GM12878 (cell line): ENCODE measurements around the gene ANXA3. TPM values are rescaled to one million over a fixed set of nuclear protein-coding genes. Genes with fewer than 3 reads are reported as not detected.

Experiments used
- ATAC-seq: fragments of 200-7000 bp; cut with Tn5 transposase; 3 replicates; pipeline ENCODE4 v1.9.1; 2020; ENCODE audit warnings: mild to moderate bottlenecking, moderate library complexity
- BruUV-seq: library from RNA; stranded (reverse); fragments of 400-500 nt; replicated peaks from 2 replicates; lab custom pipeline; 2021; lab: Mats Ljungman, UMichigan
- CTCF ChIA-PET: fragments of 300-600 bp; sonication (Branson Sonifier 250); formaldehyde crosslinking; extraction: SDS; loops from one replicate; lab custom pipeline; 2021; ENCODE audit warnings: inconsistent platforms; lab: Yijun Ruan, JAX
- POLR2A ChIA-PET: fragments of 350-600 bp; formaldehyde crosslinking; extraction: SDS; loops from one replicate; lab custom pipeline; 2021; ENCODE audit warnings: inconsistent platforms; lab: Charles Lee
- RAD21 ChIA-PET: fragments of 300-600 bp; sonication (Branson Sonifier 250); formaldehyde crosslinking; loops from one replicate; lab custom pipeline; 2023; ENCODE audit warnings: antibody characterized with exemption; ENCODE audit not compliant: unreplicated experiment; lab: Charles Lee
- SMC1A ChIA-PET: fragments of 300-600 bp; sonication (Branson Sonifier 250); formaldehyde crosslinking; loops from one replicate; lab custom pipeline; 2023; ENCODE audit not compliant: unreplicated experiment, uncharacterized antibody; lab: Charles Lee
- DNase-seq: peaks from one replicate; pipeline ENCODE4 v3.0.0-alpha.2; 2011; ENCODE audit warnings: low read depth, low spot score
- FAIRE-seq: peaks from 3 replicates; lab custom pipeline; 2011; peaks lifted over from hg19 to GRCh38; lab: Jason Lieb, UNC
- H2AFZ ChIP-seq: 2 replicates; pipeline ENCODE4 v1.6.0; 2011; ENCODE audit warnings: low read depth, low read length, control low read depth; ENCODE audit not compliant: control insufficient read depth
- H3K27ac ChIP-seq: 2 replicates; pipeline ENCODE4 v1.5.1; 2011; ENCODE audit warnings: control low read depth; ENCODE audit not compliant: control insufficient read depth, insufficient read depth
- H3K27me3 ChIP-seq, 2 experiments: replicated peaks in 1 of 2; 2 replicates each; pipeline versions ENCODE4 v1.6.0 to v1.6.1; 2011; ENCODE audit warnings: low read length in 1 of 2; ENCODE audit not compliant: control insufficient read depth in 2 of 2, insufficient read depth in 2 of 2
- H3K36me3 ChIP-seq, 2 experiments: 2 replicates each; pipeline ENCODE4 v1.5.1; 2011; ENCODE audit warnings: low read length in 1 of 2; ENCODE audit not compliant: control insufficient read depth in 2 of 2, insufficient read depth in 2 of 2
- H3K4me1 ChIP-seq: 2 replicates; pipeline ENCODE4 v1.6.1; 2011; ENCODE audit warnings: mild to moderate bottlenecking, low read length, moderate library complexity, mixed read lengths; ENCODE audit not compliant: control insufficient read depth, insufficient read depth
- H3K4me2 ChIP-seq: 2 replicates; pipeline ENCODE4 v1.6.0; 2011; ENCODE audit warnings: control low read depth; ENCODE audit not compliant: control insufficient read depth, insufficient read depth
- H3K4me3 ChIP-seq: fragments of 200-600 bp; sonication (generic); 2 replicates; pipeline ENCODE4 v1.5.1; 2016
- H3K79me2 ChIP-seq: 2 replicates; pipeline ENCODE4 v1.6.0; 2011; ENCODE audit warnings: low read length; ENCODE audit not compliant: control insufficient read depth, insufficient read depth
- H3K9ac ChIP-seq: 2 replicates; pipeline ENCODE4 v1.8.0; 2011; ENCODE audit warnings: low read length, control low read depth, mixed read lengths; ENCODE audit not compliant: control insufficient read depth, insufficient read depth
- H3K9me3 ChIP-seq: replicated peaks from 3 replicates; pipeline ENCODE4 v1.5.1; 2011; ENCODE audit warnings: mild to moderate bottlenecking, low read length; ENCODE audit not compliant: control insufficient read depth, insufficient read depth
- H4K20me1 ChIP-seq: 2 replicates; pipeline ENCODE4 v1.6.0; 2011; ENCODE audit not compliant: control insufficient read depth, insufficient read depth
- E4F1 ChIP-seq: fragments of 450-650 bp; IDR thresholded peaks from 2 replicates; pipeline ENCODE4 v1.6.1; 2018; ENCODE audit warnings: borderline replicate concordance, mild to moderate bottlenecking; ENCODE audit not compliant: partially characterized antibody
- GATAD2B ChIP-seq: fragments of 450-650 bp; conservative IDR thresholded peaks from 2 replicates; pipeline ENCODE4 v1.6.1; 2017; ENCODE audit warnings: low read depth, mild to moderate bottlenecking, moderate library complexity
- ZNF207 ChIP-seq: fragments of 450-650 bp; IDR thresholded peaks from 2 replicates; pipeline ENCODE4 v1.6.1; 2014; ENCODE audit warnings: antibody characterized with exemption, mild to moderate bottlenecking, borderline replicate concordance
- WGBS: methylation state at CpG from one replicate; pipeline ENCODE4 v1.1.6; 2016; ENCODE audit warnings: low lambda C conversion rate; ENCODE audit not compliant: insufficient replicate concordance, insufficient coverage; ENCODE audit errors: missing lambda C conversion rate; 5-methylcytosine and 5-hydroxymethylcytosine counted together
- in situ Hi-C: fragments of 300-500 bp; cut with MboI; formaldehyde crosslinking; loops from 9 replicates; pipeline ENCODE4 v1.14.3; 2018; ENCODE audit warnings: mixed read lengths
- intact Hi-C: fragments of 100-400 bp; cut with micrococcal nuclease; formaldehyde crosslinking; loops from one replicate; pipeline ENCODE4 v1.14.2; 2022; ENCODE audit not compliant: unreplicated experiment
- polyA plus RNA-seq, 11 experiments: library from polyadenylated mRNA; depleted of rRNA in 4 of 11; unstranded in 6 of 11; stranded (reverse) in 5 of 11; fragments of >200 nt; fragmentation: Nextera tagmentation in 4 of 11; fragmentation: Illumina TruSeq in 1 of 11; extraction: Ambion mirVana in 4 of 11; extraction: Trizol in 1 of 11; gene quantifications; 1 replicate in 1 of 11; 2 replicates in 10 of 11; pipeline versions ENCODE4 v1.2.1 to v1.2.3, GENCODE V29; 2011 to 2016; ENCODE audit warnings: inconsistent platforms in 2 of 11, missing spikeins in 2 of 11, low read depth in 1 of 11
- total RNA-seq, 4 experiments: library from RNA; depleted of rRNA in 3 of 4; stranded (reverse); fragments of >200 nt in 3 of 4; fragmentation: Illumina TruSeq in 1 of 4; extraction: Trizol in 1 of 4; gene quantifications; 2 replicates each; pipeline versions ENCODE4 v1.2.1 to v1.2.3, GENCODE V29; 2013 to 2021
- TF ChIP-seq, protein P1 (sequence below): IDR thresholded peaks from 2 replicates; pipeline ENCODE4 v1.6.1; 2012; ENCODE audit warnings: low read depth, low read length, improper control_type of control experiment
- TF ChIP-seq, protein P2 (sequence below): IDR thresholded peaks from 2 replicates; pipeline ENCODE4 v1.6.1; 2011; ENCODE audit warnings: borderline replicate concordance, low read depth, mild to moderate bottlenecking, moderate library complexity, low read length; ENCODE audit not compliant: insufficient read depth, poor library complexity, severe bottlenecking

Gene ANXA3
- total and polyA plus RNA-seq, 10 of the 15 experiments (the other 5 are each of a cell fraction or from before 2014, with no cell fraction given) = 0.28 to 14.7 (median 0.91) TPM

DNA sequence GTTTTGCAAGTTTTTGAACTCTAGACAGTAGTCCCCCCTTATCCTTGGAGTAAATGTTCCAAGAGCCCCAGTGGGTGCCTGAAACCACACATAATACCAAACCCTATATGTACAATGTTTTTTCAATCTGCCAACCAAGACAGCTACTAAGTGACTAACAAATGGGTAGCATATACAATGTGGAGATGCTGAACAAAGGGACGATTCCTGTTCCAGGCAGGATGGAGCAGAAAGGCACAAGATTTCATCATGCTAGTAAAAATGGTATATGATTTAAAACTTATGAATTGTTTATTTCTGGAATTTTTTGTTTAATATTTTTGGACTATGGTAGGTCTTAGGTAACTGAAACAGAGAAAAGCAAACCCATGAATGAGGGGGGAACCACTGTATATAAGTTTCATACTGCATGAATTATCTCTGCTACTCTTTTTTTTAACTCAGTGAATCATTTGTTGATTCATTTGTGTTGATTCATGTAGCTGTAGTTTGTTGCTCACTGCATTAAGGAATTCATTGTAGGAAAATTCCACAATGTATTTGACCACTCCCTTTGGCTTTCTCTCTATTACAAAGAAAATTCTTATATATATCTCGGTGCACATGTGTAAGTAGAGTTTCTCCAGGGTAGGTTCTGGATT lies 21.9 kb upstream of the ANXA3 start:
- peaks cover 0 to 3% of the 10 kb centered on the region in 2 experiments; a peak in 1 of 4 replicates for H3K27me3 ChIP-seq
- ATAC-seq (no peak), FAIRE-seq (no peak), DNase-seq (no peak)
- H3K27ac ChIP-seq = no peak overlapping the region
- no peaks in the 10 kb centered on the region for H3K36me3 ChIP-seq
- no TSS peak for BruUV-seq
- TF ChIP-seq E4F1 (no peak), GATAD2B (no peak), ZNF207 (no peak)
- TF ChIP-seq, protein P1, sequence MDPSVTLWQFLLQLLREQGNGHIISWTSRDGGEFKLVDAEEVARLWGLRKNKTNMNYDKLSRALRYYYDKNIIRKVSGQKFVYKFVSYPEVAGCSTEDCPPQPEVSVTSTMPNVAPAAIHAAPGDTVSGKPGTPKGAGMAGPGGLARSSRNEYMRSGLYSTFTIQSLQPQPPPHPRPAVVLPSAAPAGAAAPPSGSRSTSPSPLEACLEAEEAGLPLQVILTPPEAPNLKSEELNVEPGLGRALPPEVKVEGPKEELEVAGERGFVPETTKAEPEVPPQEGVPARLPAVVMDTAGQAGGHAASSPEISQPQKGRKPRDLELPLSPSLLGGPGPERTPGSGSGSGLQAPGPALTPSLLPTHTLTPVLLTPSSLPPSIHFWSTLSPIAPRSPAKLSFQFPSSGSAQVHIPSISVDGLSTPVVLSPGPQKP = no peak
- TF ChIP-seq, protein P2, sequence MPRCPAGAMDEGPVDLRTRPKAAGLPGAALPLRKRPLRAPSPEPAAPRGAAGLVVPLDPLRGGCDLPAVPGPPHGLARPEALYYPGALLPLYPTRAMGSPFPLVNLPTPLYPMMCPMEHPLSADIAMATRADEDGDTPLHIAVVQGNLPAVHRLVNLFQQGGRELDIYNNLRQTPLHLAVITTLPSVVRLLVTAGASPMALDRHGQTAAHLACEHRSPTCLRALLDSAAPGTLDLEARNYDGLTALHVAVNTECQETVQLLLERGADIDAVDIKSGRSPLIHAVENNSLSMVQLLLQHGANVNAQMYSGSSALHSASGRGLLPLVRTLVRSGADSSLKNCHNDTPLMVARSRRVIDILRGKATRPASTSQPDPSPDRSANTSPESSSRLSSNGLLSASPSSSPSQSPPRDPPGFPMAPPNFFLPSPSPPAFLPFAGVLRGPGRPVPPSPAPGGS = no peak
- ChIA-PET CTCF (no interaction called here), POLR2A (no interaction called here), SMC1A (interaction anchor here (0.9 kb wide), 1 partner anchor 113 kb away, joined by 3 read pairs; no protein-coding TSS in a partner anchor), RAD21 (no interaction called here)
- H4K20me1 ChIP-seq = no peaks in the 10 kb centered on the region
- no peaks in the 10 kb centered on the region for H3K9me3 ChIP-seq
- 0% methylated on average over 2 of the region's 2 CpGs for WGBS
- in situ Hi-C loops (no loop called here), intact Hi-C loops (no loop called here)
- H3K79me2 ChIP-seq = no peaks in the 10 kb centered on the region
- H2AFZ ChIP-seq = no peak overlapping the region
- no peak overlapping the region for H3K4me2 ChIP-seq
- H3K9ac ChIP-seq = no peak overlapping the region
- H3K4me1 ChIP-seq = no peaks in the 10 kb centered on the region
- H3K4me3 ChIP-seq = no peak overlapping the region
